SK-N-SH (cell line): ENCODE data around the gene ZFAND2A. TPM values are rescaled to one million over a fixed set of nuclear protein-coding genes. Genes with fewer than 3 reads are reported as not detected.

Experiments
- CTCF ChIA-PET: fragments of 300-600, 350-600 bp; formaldehyde crosslinking; extraction: SDS; loops from one replicate; lab custom pipeline; 2021; lab: Yijun Ruan, JAX
- POLR2A ChIA-PET: fragments of 350-600 bp; sonication (Branson Sonifier 250); formaldehyde crosslinking; extraction: SDS; loops from one replicate; lab custom pipeline; 2020; ENCODE audit warnings: antibody characterized with exemption, inconsistent platforms; lab: Yijun Ruan, JAX
- DNase-seq: peaks from one replicate; pipeline ENCODE4 v3.0.0; 2012
- H2AFZ ChIP-seq: fragments of 200-600 bp; sonication (generic); 2 replicates; pipeline ENCODE4 v1.8.1; 2016; ENCODE audit warnings: antibody characterized with exemption, mild to moderate bottlenecking, low read depth
- H3F3A ChIP-seq: fragments of 200-600 bp; sonication (generic); replicated peaks from 2 replicates; pipeline ENCODE3; 2016; ENCODE audit warnings: antibody characterized with exemption, mild to moderate bottlenecking; ENCODE audit not compliant: insufficient read depth
- H3K27ac ChIP-seq, 2 experiments: fragments of 200-500 bp in 1 of 2; fragments of 200-600 bp in 1 of 2; sonication (Bioruptor generic) in 1 of 2; sonication (generic), shearing (Covaris generic) in 1 of 2; 2 replicates each; pipeline versions ENCODE4 v1.5.1 to v1.6.1; 2014 to 2016; ENCODE audit warnings: low read depth in 2 of 2, inconsistent platforms in 1 of 2, low read length in 1 of 2, mild to moderate bottlenecking in 1 of 2, mixed read lengths in 1 of 2
- H3K27me3 ChIP-seq: fragments of 200-600 bp; sonication (generic), shearing (Covaris generic); 2 replicates; pipeline ENCODE4 v1.6.1; 2016; ENCODE audit warnings: mixed run types; ENCODE audit not compliant: insufficient read depth
- H3K36me3 ChIP-seq, 2 experiments: fragments of 200-500 bp in 1 of 2; fragments of 200-600 bp in 1 of 2; sonication (Bioruptor generic) in 1 of 2; sonication (generic) in 1 of 2; replicated peaks in 1 of 2; 2 replicates each; pipeline versions ENCODE3 to v1.5.1; 2014 to 2016; ENCODE audit warnings: low read length in 1 of 2, mild to moderate bottlenecking in 1 of 2; ENCODE audit not compliant: insufficient read depth in 2 of 2, control insufficient read depth in 1 of 2
- H3K4me1 ChIP-seq, 2 experiments: fragments of 200-500 bp in 1 of 2; fragments of 200-600 bp in 1 of 2; sonication (Bioruptor generic) in 1 of 2; sonication (generic), shearing (Covaris generic) in 1 of 2; 2 replicates each; pipeline versions ENCODE4 v1.5.1 to v1.6.1; 2014 to 2016; ENCODE audit warnings: low read depth in 1 of 2, low read length in 1 of 2, mixed run types in 1 of 2; ENCODE audit not compliant: insufficient read depth in 2 of 2, control insufficient read depth in 1 of 2
- H3K4me2 ChIP-seq: fragments of 200-600 bp; sonication (generic), shearing (Covaris generic); 2 replicates; pipeline ENCODE4 v1.6.1; 2017; ENCODE audit warnings: mixed run types
- H3K4me3 ChIP-seq, 2 experiments: fragments of 200-500 bp in 1 of 2; fragments of 200-600 bp in 1 of 2; sonication (Bioruptor generic) in 1 of 2; sonication (generic), shearing (Covaris generic) in 1 of 2; 2 replicates each; pipeline versions ENCODE4 v1.5.1 to v1.8.1; 2014 to 2016; ENCODE audit warnings: low read depth in 2 of 2, inconsistent platforms in 1 of 2, low read length in 1 of 2, mild to moderate bottlenecking in 1 of 2, mixed read lengths in 1 of 2, moderate library complexity in 1 of 2
- H3K79me2 ChIP-seq: fragments of 200-600 bp; sonication (generic); 2 replicates; pipeline ENCODE4 v1.8.1; 2017; ENCODE audit warnings: mild to moderate bottlenecking; ENCODE audit not compliant: insufficient read depth
- H3K9ac ChIP-seq: fragments of 200-600 bp; sonication (generic); 2 replicates; pipeline ENCODE4 v1.6.1; 2017; ENCODE audit warnings: mixed run types
- H3K9me2 ChIP-seq: fragments of 200-600 bp; sonication (generic); 2 replicates; pipeline ENCODE4 v1.6.1; 2017; ENCODE audit warnings: mixed run types
- H3K9me3 ChIP-seq: fragments of 200-600 bp; sonication (generic); 2 replicates; pipeline ENCODE4 v1.6.1; 2017; ENCODE audit warnings: mixed run types, mild to moderate bottlenecking, moderate library complexity
- H4K20me1 ChIP-seq: fragments of 200-600 bp; sonication (generic); 2 replicates; pipeline ENCODE4 v1.6.1; 2017; ENCODE audit warnings: mild to moderate bottlenecking, mixed run types; ENCODE audit not compliant: insufficient read depth
- GATA2 ChIP-seq: sonication (generic); formaldehyde crosslinking; IDR thresholded peaks from 2 replicates; pipeline ENCODE4 v1.5.0; 2020; ENCODE audit warnings: mild to moderate bottlenecking, missing genetic modification reagents
- MAX ChIP-seq: IDR thresholded peaks from 2 replicates; pipeline ENCODE4 v1.4.0; 2012; ENCODE audit warnings: low read depth
- NRF1 ChIP-seq: IDR thresholded peaks from 2 replicates; pipeline ENCODE4 v1.6.1; 2012; ENCODE audit warnings: low read depth, mild to moderate bottlenecking, low read length
- RCOR1 ChIP-seq: fragments of 150-350 bp; IDR thresholded peaks from 2 replicates; pipeline ENCODE4 v1.6.1; 2017; ENCODE audit warnings: antibody characterized with exemption, low read length
- TEAD4 ChIP-seq: IDR thresholded peaks from 2 replicates; pipeline ENCODE4 v1.4.0; 2012; ENCODE audit warnings: mild to moderate bottlenecking, borderline replicate concordance; ENCODE audit not compliant: insufficient read depth
- YY1 ChIP-seq: IDR thresholded peaks from 2 replicates; pipeline ENCODE4 v1.4.0; 2012; ENCODE audit warnings: low read depth, mild to moderate bottlenecking
- WGBS: methylation state at CpG from one replicate; pipeline ENCODE4 v1.1.6; 2017; ENCODE audit warnings: low lambda C conversion rate; 5-methylcytosine and 5-hydroxymethylcytosine counted together
- polyA plus RNA-seq, 3 experiments: library from polyadenylated mRNA; depleted of rRNA; stranded (reverse); fragments of >200 nt; gene quantifications; 2 replicates each; pipeline ENCODE4 v1.2.3, GENCODE V29; 2012

The ZFAND2A gene
- polyA plus RNA-seq, 1 of the 3 experiments (the other 2 are of a cell fraction) = 38.9 TPM

- TF ChIP-seq MAX (no peak), NRF1 (no peak), TEAD4 (no peak)
- CTCF ChIA-PET = interaction anchor here (0.6 to 6.0 kb wide), 10 partner anchors 10 to 365 kb away, joined by 3 to 34 read pairs (median 6); no protein-coding TSS in a partner anchor
- WGBS = 90% methylated on average over 43 of the region's 43 CpGs
- Histone ChIP-seq H3K79me2 (peaks cover 22% of the 10 kb centered on the region), H2AFZ (no peak overlapping the region), H3K9me2 (no peaks in the 10 kb centered on the region), H3K36me3 (peaks cover 0 to 13% of the 10 kb centered on the region in 2 experiments), H3K4me2 (no peak overlapping the region), H3F3A (no peaks in the 10 kb centered on the region), H3K4me1 (no peaks in the 10 kb centered on the region), H4K20me1 (peaks cover 14% of the 10 kb centered on the region; the same call in 1 of the 2 replicates), H3K27me3 (no peaks in the 10 kb centered on the region), H3K27ac (no peak overlapping the region), H3K4me3 (no peak overlapping the region), H3K9me3 (no peaks in the 10 kb centered on the region), H3K9ac (no peak overlapping the region)
- no peak for DNase-seq
- POLR2A ChIA-PET = no interaction called here
Measured at GRCh38 chr7:1112625-1113547, 47.1 kb downstream of the ZFAND2A start.

- WGBS = 99% methylated on average over 6 of the region's 9 CpGs
- Histone ChIP-seq H3F3A (no peaks in the 10 kb centered on the region), H3K4me2 (no peak overlapping the region), H3K79me2 (peaks cover 22% of the 10 kb centered on the region), H3K27ac (no peak overlapping the region; a peak in 1 of 4 replicates), H3K27me3 (no peaks in the 10 kb centered on the region), H3K9me2 (no peaks in the 10 kb centered on the region), H2AFZ (no peak overlapping the region), H3K9me3 (no peaks in the 10 kb centered on the region), H3K36me3 (peaks cover 0 to 13% of the 10 kb centered on the region in 2 experiments), H4K20me1 (peaks cover 17% of the 10 kb centered on the region; the same call in 1 of the 2 replicates), H3K4me3 (no peak overlapping the region), H3K9ac (no peak overlapping the region), H3K4me1 (no peaks in the 10 kb centered on the region)
- CTCF ChIA-PET = interaction anchor here (0.8 to 6.0 kb wide), 5 partner anchors 12 to 119 kb away, joined by 3 to 34 read pairs (median 7); no protein-coding TSS in a partner anchor
- DNase-seq = no peak
- POLR2A ChIA-PET = no interaction called here
- TF ChIP-seq GATA2 (no peak), NRF1 (no peak), YY1 (no peak), TEAD4 (no peak)
Measured at GRCh38 chr7:1112109-1112508, 47.9 kb downstream of the ZFAND2A start.

GRCh38 chr7:1111156-1111555 lies 48.8 kb downstream of the ZFAND2A start:
- H2AFZ ChIP-seq = no peak overlapping the region
- H4K20me1 ChIP-seq = peaks cover 19% of the 10 kb centered on the region; the same call in 1 of the 2 replicates
- no peak overlapping the region for H3K4me3 ChIP-seq
- 97% methylated on average over 3 of the region's 3 CpGs for WGBS
- H3K4me2 ChIP-seq = no peak overlapping the region
- ChIA-PET POLR2A (no interaction called here), CTCF (interaction anchor here (0.8 to 6.0 kb wide), 3 partner anchors 16 to 118 kb away, joined by 3 to 34 read pairs (median 3); no protein-coding TSS in a partner anchor)
- no peak for DNase-seq
- H3K9ac ChIP-seq = no peak overlapping the region
- no peaks in the 10 kb centered on the region for H3F3A ChIP-seq
- no peaks in the 10 kb centered on the region for H3K9me3 ChIP-seq
- no peaks in the 10 kb centered on the region for H3K27me3 ChIP-seq
- no peak for TF ChIP-seq GATA2
- TF ChIP-seq RCOR1 = no peak
- peaks cover 0 to 15% of the 10 kb centered on the region in 2 experiments for H3K36me3 ChIP-seq
- no peaks in the 10 kb centered on the region for H3K9me2 ChIP-seq
- H3K4me1 ChIP-seq = no peaks in the 10 kb centered on the region
- no peak overlapping the region; a peak in 1 of 4 replicates for H3K27ac ChIP-seq
- peaks cover 22% of the 10 kb centered on the region for H3K79me2 ChIP-seq
